Measurements from ENCODE around the gene GPNMB.

DNA sequence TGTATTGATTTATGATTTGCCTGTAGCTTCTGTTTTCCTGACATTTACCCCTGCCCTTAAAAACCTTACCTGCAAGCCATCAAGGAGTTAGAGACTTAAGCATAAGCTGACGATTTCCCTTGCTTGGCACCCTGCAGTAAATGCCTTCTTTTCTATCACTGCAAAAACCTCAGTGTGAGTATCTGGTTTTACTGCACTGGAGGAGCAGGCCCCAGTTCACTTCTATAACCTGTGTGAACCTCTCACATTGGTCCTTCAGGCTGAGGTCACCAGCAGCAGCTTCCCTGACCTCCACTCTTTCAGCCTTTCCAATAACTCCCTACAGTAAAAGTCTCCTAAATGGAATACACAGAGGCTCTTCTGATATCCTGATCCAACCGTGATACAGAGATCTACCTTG lies 34.2 kb upstream of the GPNMB start:
- no peak for TF ChIP-seq ZBED1 (IDR thresholded peaks at IDR 0.05; ENCODE audit: borderline replicate concordance)
- TF ChIP-seq, protein P1, sequence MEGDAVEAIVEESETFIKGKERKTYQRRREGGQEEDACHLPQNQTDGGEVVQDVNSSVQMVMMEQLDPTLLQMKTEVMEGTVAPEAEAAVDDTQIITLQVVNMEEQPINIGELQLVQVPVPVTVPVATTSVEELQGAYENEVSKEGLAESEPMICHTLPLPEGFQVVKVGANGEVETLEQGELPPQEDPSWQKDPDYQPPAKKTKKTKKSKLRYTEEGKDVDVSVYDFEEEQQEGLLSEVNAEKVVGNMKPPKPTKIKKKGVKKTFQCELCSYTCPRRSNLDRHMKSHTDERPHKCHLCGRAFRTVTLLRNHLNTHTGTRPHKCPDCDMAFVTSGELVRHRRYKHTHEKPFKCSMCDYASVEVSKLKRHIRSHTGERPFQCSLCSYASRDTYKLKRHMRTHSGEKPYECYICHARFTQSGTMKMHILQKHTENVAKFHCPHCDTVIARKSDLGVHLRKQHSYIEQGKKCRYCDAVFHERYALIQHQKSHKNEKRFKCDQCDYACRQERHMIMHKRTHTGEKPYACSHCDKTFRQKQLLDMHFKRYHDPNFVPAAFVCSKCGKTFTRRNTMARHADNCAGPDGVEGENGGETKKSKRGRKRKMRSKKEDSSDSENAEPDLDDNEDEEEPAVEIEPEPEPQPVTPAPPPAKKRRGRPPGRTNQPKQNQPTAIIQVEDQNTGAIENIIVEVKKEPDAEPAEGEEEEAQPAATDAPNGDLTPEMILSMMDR (IDR thresholded peaks at IDR 0.05 in 2 of 3, conservative IDR thresholded peaks at IDR 0.05 in 1 of 3; ENCODE audit: control insufficient read depth in 2 of 3, extremely low read depth in 1 of 3, insufficient read depth in 1 of 3, low read depth in 3 of 3, low read length in 3 of 3): no peak
- TF ChIP-seq, protein P2, sequence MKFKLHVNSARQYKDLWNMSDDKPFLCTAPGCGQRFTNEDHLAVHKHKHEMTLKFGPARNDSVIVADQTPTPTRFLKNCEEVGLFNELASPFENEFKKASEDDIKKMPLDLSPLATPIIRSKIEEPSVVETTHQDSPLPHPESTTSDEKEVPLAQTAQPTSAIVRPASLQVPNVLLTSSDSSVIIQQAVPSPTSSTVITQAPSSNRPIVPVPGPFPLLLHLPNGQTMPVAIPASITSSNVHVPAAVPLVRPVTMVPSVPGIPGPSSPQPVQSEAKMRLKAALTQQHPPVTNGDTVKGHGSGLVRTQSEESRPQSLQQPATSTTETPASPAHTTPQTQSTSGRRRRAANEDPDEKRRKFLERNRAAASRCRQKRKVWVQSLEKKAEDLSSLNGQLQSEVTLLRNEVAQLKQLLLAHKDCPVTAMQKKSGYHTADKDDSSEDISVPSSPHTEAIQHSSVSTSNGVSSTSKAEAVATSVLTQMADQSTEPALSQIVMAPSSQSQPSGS (IDR thresholded peaks at IDR 0.05; ENCODE audit: low read length): no peak
- TF ChIP-seq, protein P3, sequence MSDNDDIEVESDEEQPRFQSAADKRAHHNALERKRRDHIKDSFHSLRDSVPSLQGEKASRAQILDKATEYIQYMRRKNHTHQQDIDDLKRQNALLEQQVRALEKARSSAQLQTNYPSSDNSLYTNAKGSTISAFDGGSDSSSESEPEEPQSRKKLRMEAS (IDR thresholded peaks at IDR 0.05; ENCODE audit: low read depth, low read length): no peak
- TF ChIP-seq YY1 (IDR thresholded peaks at IDR 0.05; ENCODE audit: low read depth, low read length): no peak
- TF ChIP-seq TAF1 (IDR thresholded peaks at IDR 0.05; ENCODE audit: borderline replicate concordance, low read depth, low read length): no peak

Measured in GM12878 (cell line).